A549 treated with RU486 at 1 μM for 4 hours (cell line): Measurements from ENCODE around the gene RAB22A. TPM values are rescaled to one million over a fixed set of nuclear protein-coding genes. Genes with fewer than 3 reads are reported as not detected.

Experiments used
- total RNA-seq: library from RNA; stranded (reverse); fragments of 200-300 nt; extraction: Qiagen RNA extraction; gene quantifications from 5 replicates; pipeline ENCODE4 v1.2.3, GENCODE V29; 2022; ENCODE audit warnings: low read depth

RAB22A gene, protein sequence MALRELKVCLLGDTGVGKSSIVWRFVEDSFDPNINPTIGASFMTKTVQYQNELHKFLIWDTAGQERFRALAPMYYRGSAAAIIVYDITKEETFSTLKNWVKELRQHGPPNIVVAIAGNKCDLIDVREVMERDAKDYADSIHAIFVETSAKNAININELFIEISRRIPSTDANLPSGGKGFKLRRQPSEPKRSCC
- total RNA-seq = 7.1 to 13.3 TPM (median 12.0 TPM) in 5 replicates

DNA sequence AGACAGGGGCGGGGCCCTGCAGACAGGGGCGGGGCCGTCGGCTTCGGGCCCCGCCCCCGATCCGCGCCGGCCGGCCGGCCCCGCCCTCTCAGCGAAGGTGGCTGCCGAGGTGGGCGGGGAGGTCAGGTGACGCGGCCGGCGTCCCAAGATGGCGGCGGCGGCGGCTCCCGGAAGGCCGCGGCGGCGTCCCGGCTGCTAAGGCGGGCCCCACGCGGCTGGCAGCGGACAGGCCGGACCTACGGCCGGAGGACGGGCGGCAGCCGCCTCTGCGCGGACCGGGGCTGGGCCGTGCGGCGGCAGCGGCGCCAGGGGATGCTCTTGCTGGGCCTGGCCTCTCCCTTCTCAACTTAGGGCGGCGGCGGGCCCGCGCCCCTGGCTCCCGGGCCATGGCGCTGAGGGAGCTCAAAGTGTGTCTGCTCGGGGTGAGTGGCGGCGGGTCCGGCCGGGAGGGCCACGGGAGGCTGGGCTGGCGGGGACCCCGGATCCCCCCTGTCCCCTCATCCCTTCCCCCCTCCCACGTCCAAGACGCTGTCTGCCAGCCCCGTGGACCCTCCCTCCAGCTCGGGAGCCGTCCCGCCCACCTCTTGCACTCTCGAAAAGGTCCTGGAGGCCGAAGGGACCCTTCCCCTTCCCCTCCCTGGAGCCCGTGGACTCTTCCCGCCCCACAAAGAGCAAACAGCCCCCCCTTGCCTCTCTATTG, at the start of gene RAB22A:
TSS of gene RAB22A (plus strand) at position 125 of the 700 bp plus-strand sequence. CDS start at position 387, 262 bp downstream.

GRCh38 chr20:58388882-58389323, 79.4 kb downstream of the RAB22A start, which contains the start of gene VAPB:
VAPB (plus strand) TSS chr20:58389229; CDS start chr20:58389460, 231 bp downstream.

Other genes with a start within 250 kb of the RAB22A start
- not detected in 5 replicates for gene ANKRD60, start 81.1 kb upstream of the RAB22A start, total RNA-seq
- gene VAPB, start 79.5 kb downstream of the RAB22A start, total RNA-seq = 50.1 to 54.7 TPM (median 51.9 TPM) in 5 replicates
- gene APCDD1L, start 205.7 kb downstream of the RAB22A start, total RNA-seq = 0.10 TPM in 1 of 5 replicates, not detected in the others